Measurements from ENCODE around the gene TGFB1. TPM values are rescaled to one million over a fixed set of nuclear protein-coding genes. Genes with fewer than 3 reads are reported as not detected.

TGFB1 gene
- total RNA-seq, 1 experiment from 2014 or later, result 10.1 TPM

DNA sequence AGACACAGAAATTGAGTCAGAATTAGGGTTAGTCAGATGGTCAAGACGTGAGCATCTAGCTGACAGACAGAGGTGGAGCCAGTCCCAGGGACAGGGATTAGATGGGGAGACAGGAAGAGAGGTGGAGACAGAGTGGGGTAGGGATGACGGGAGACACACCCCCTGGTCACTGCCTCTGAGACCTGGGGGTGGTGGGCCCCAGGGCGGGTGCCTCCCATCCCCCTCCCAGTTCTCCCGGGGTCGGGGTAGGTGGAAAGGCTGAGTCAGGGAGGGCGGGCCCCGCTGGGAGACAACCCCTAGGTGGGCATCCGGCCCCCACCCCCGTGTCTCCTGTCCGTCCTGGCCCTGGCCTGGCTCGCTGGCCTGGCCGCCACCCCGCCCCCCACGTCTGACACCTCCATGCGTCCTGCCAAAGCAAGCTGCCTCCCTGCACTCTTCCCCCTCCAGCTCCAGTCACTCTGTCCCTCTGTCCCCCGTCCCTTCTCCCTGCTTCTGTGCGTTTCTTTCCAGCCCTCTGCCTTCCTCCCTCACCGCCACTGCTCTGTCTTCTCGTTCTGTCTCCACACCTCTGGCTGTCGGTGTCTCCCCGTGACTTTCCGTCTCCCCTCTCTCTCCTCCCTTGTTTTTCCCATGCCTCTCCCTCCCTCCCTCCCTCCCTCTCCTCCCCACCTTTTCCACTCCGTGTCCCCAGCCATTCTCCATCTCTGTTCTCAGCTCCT lies 28.6 kb downstream of the TGFB1 start:
- in situ Hi-C loops (cut with HindIII; ENCODE audit: low sequenced_read_pairs), result no loop called here
- no peak for DNase-seq (ENCODE audit: low spot score)

- in situ Hi-C loops (cut with HindIII; ENCODE audit: low sequenced_read_pairs), result no loop called here
- DNase-seq (ENCODE audit: low spot score), result no peak
These were observed 29.5 kb downstream of the TGFB1 start for GRCh38 chr19:41324231-41324702.

- in situ Hi-C loops (cut with HindIII; ENCODE audit: low sequenced_read_pairs), result no loop called here
These were observed 30.1 kb downstream of the TGFB1 start for GRCh38 chr19:41323430-41324125.

DNA sequence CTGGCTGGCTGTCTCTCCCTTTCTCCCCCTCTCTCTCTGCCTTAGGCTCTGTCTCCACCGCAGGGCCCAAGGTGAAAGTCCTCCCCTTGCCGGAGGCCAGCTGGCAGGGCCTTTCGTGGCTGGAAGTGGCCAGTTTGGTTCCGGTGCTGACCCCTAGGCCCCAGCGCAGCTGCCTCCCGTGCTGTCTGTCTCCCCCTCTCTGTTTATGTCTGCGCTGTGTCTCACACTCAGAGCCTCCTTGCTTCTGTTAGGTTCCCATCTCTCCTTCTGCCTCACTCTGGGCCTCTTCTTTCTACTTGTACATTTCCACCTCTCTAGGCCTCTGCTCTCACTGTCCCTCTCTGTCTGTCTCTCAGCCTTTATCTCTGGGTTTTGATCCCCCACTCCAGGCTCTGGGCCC lies 30.7 kb downstream of the TGFB1 start:
- in situ Hi-C loops (cut with HindIII; ENCODE audit: low sequenced_read_pairs), result no loop called here
- DNase-seq (ENCODE audit: low spot score), result no peak

More at GRCh38 chr19:41323430-41324125, 30.1 kb downstream of the TGFB1 start:
- no peak for DNase-seq (ENCODE audit: low spot score)

DNA sequence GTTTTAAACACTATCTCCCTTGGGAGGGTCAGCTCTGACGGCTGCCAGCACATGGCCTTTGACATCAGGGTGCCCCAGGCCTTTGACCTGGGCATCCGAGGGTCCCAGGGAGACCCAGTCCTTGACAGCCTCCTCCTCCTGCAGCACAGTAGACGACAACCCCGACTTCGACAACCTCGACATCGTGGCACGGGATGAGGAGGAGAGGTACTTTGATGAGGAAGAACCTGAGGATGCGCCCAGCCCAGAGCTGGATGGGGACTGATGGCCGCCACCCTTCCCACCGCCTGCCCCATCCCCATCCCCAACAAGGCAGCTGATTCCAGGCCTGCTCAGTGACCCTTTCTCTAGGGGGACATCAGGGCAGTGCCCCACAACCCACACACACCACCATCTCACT lies 31.3 kb downstream of the TGFB1 start:
- DNase-seq (ENCODE audit: low spot score), result no peak
- in situ Hi-C loops (cut with HindIII; ENCODE audit: low sequenced_read_pairs), result no loop called here

- no peak for DNase-seq (ENCODE audit: low spot score)
- in situ Hi-C loops (cut with HindIII; ENCODE audit: low sequenced_read_pairs), result no loop called here
These were observed 32.0 kb downstream of the TGFB1 start for GRCh38 chr19:41321600-41322270.

GRCh38 chr19:41321204-41321599 lies 32.5 kb downstream of the TGFB1 start:
- DNase-seq (ENCODE audit: low spot score), result no peak
- in situ Hi-C loops (cut with HindIII; ENCODE audit: low sequenced_read_pairs), result no loop called here

DNA sequence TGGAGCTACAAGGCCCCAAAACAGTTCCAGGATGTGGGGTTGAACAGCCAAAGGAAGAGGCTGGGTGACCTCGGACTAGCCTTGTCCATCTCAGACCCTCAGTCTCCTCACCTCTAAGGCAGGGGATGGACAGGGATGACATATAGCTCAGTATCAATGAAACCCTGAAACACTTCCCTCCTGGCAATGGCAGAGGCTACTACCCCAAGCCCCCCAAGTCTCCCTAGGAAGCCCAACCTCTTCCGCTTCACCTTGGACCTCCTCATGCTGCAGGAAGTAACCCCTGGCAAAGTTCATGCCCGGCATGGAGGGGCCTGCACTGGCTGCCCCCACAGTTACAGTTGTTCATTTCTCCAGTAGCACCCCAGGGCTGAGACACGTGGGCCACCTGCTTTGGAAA lies 33.2 kb downstream of the TGFB1 start:
- in situ Hi-C loops (cut with HindIII; ENCODE audit: low sequenced_read_pairs), result no loop called here
- no peak for DNase-seq (ENCODE audit: low spot score)

DNA sequence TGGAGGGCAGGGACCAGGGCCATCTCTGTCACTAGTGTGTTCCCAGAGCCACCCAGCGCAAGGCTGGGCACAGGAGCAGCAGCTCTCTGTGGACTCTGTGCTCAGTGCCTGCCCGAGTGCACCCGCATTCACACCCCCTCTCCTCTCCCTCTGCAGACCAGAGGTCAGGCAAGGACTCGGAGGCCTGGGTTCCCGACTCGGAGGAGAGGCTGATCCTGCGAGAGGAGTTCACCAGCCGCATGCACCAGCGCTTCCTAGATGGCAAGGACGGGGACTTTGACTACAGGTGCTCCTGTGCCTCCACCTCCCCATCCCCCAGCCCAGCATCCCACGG lies 33.6 kb downstream of the TGFB1 start:
- in situ Hi-C loops (cut with HindIII; ENCODE audit: low sequenced_read_pairs), result no loop called here
- DNase-seq (ENCODE audit: low spot score), result no peak

GRCh38 chr19:41319500-41320184 lies 34.1 kb downstream of the TGFB1 start:
- in situ Hi-C loops (cut with HindIII; ENCODE audit: low sequenced_read_pairs), result no loop called here
- DNase-seq (ENCODE audit: low spot score), result no peak

GRCh38 chr19:41318696-41319499 lies 34.8 kb downstream of the TGFB1 start:
- in situ Hi-C loops (cut with HindIII; ENCODE audit: low sequenced_read_pairs), result no loop called here

DNA sequence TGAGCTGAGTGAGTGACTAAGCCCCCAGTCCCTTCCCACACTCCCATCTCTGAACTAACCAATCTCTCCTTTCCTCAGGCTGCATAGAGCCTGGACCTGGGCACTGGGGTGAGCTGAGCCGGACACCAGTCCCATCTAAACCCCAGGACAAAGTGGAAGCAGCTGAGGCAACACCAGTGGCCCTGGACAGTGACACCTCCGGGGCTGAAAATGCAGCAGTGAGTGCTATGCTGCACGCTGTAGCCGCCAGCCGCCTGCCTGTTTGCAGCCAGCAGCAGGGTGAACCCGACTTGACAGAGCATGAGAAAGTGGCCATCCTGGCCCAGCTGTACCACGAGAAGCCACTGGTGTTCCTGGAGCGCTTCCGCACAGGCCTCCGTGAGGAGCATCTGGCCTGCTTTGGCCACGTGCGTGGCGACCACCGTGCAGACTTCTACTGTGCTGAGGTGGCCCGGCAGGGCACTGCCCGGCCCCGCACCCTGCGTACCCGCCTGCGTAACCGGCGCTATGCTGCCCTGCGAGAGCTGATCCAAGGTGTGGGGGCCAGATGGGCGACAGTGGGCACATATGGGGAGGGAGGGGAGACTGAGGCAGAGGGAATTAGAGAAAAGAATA lies 37.3 kb downstream of the TGFB1 start:
- in situ Hi-C loops (cut with HindIII; ENCODE audit: low sequenced_read_pairs), result no loop called here
- DNase-seq (ENCODE audit: low spot score), result no peak

More at GRCh38 chr19:41318696-41319499, 34.8 kb downstream of the TGFB1 start:
- DNase-seq (ENCODE audit: low spot score), result no peak

GRCh38 chr19:41311613-41312012 lies 42.1 kb downstream of the TGFB1 start:
- DNase-seq (ENCODE audit: low spot score), result no peak
- in situ Hi-C loops (cut with HindIII; ENCODE audit: low sequenced_read_pairs), result no loop called here

GRCh38 chr19:41311072-41311471 lies 42.6 kb downstream of the TGFB1 start:
- in situ Hi-C loops (cut with HindIII; ENCODE audit: low sequenced_read_pairs), result no loop called here
- DNase-seq (ENCODE audit: low spot score), result no peak

DNA sequence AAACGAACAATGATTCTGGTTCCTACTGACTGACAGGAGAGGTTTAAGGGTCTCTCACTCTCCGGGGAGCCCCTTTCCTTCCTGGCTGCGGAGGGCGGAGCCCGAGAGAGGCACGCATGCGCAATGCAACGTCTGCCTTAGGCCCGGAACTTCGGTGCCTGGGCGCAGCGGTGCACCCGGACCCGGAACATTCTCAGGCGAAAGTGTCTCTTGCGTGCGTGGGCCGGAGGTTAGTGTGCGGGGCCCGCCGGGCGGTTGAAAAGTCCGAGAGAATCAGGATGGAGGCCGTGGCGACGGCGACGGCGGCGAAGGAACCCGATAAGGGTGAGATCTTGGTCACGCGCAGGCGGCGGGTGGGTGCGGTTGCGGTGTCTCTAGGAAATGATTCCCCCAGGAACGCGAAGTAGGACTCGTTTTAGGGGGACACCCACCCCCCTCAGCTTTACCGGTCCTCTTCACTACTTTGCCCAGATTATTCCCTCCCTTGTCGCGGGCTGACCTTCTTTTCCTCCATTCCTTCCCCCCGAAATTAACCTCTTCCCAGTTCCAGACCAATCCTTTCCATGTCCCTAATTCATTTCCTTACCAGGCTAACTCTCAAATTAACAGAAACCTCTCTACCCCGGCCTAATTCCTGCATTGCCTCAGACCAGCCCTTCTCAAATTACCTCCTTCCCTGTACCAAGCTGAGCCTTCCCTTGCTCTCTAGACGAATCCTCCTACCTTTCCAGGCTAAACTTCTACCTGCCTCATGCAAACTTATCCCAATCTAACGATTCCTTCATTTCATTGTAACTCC lies 43.5 kb downstream of the TGFB1 start, which contains the start of gene CCDC97:
TSS of gene CCDC97 (plus strand) at position 140 of the 799 bp plus-strand sequence. CDS start at position 279, 139 bp downstream.
- in situ Hi-C loops (cut with HindIII; ENCODE audit: low sequenced_read_pairs), result no loop called here
- peak; percentile 88 for DNase-seq (ENCODE audit: low spot score)

GRCh38 chr19:41309180-41310032 lies 44.3 kb downstream of the TGFB1 start:
- in situ Hi-C loops (cut with HindIII; ENCODE audit: low sequenced_read_pairs), result no loop called here
- DNase-seq (ENCODE audit: low spot score), result peak; percentile 37
